Keratinocyte (primary cell): Measurements from ENCODE around the gene CNOT3. TPM values are rescaled to one million over a fixed set of nuclear protein-coding genes. Genes with fewer than 3 reads are reported as not detected.
A peak's percentile ranks its signal among the peaks of the same experiment; 100 is the strongest.

Experiments used
- DNase-seq: peaks from one replicate; pipeline ENCODE4 v3.0.0-alpha.2; 2011; ENCODE audit warnings: low read depth, missing footprints, low spot score
- FAIRE-seq: peaks from 2 replicates; lab custom pipeline; 2011; peaks lifted over from hg19 to GRCh38; lab: Jason Lieb, UNC
- H2AFZ ChIP-seq: 2 replicates; pipeline ENCODE4 v1.6.0; 2012; ENCODE audit warnings: low read length, control low read depth, inconsistent platforms; ENCODE audit not compliant: control insufficient read depth
- H3K27ac ChIP-seq: 2 replicates; pipeline ENCODE4 v1.5.1; 2011; ENCODE audit warnings: low read length; ENCODE audit not compliant: control insufficient read depth, insufficient read depth
- H3K27me3 ChIP-seq: 3 replicates; pipeline ENCODE4 v1.6.0; 2011; ENCODE audit warnings: low read length; ENCODE audit not compliant: control insufficient read depth, insufficient read depth; ENCODE audit errors: extremely low read depth
- H3K36me3 ChIP-seq, 2 experiments: 2 replicates in 1 of 2; 3 replicates in 1 of 2; pipeline ENCODE4 v1.5.1; 2011; ENCODE audit warnings: low read length in 2 of 2, mild to moderate bottlenecking in 1 of 2; ENCODE audit not compliant: control insufficient read depth in 2 of 2, insufficient read depth in 2 of 2; ENCODE audit errors: extremely low read depth in 1 of 2
- H3K4me1 ChIP-seq: 3 replicates; pipeline ENCODE4 v1.5.1; 2011; ENCODE audit warnings: low read length; ENCODE audit not compliant: control insufficient read depth, insufficient read depth; ENCODE audit errors: extremely low read depth
- H3K4me2 ChIP-seq: 3 replicates; pipeline ENCODE4 v1.6.0; 2011; ENCODE audit warnings: low read depth, low read length; ENCODE audit not compliant: control insufficient read depth, insufficient read depth; ENCODE audit errors: extremely low read depth
- H3K4me3 ChIP-seq, 3 experiments: fragments of 200-600 bp in 1 of 3; sonication (generic) in 1 of 3; 2 replicates in 2 of 3; 3 replicates in 1 of 3; pipeline ENCODE4 v1.5.1; 2011 to 2016; ENCODE audit warnings: low read length in 3 of 3, mild to moderate bottlenecking in 3 of 3, control low read depth in 2 of 3, inconsistent platforms in 1 of 3, low read depth in 1 of 3, mixed read lengths in 1 of 3, mixed run types in 1 of 3, moderate library complexity in 1 of 3; ENCODE audit not compliant: control insufficient read depth in 2 of 3, insufficient read depth in 2 of 3; ENCODE audit errors: extremely low read depth in 1 of 3
- H3K79me2 ChIP-seq: 2 replicates; pipeline ENCODE4 v1.6.0; 2012; ENCODE audit warnings: low read length; ENCODE audit not compliant: control insufficient read depth, insufficient read depth
- H3K9ac ChIP-seq: 3 replicates; pipeline ENCODE4 v1.6.0; 2011; ENCODE audit warnings: low read length; ENCODE audit not compliant: control insufficient read depth, insufficient read depth; ENCODE audit errors: extremely low read depth
- H3K9me1 ChIP-seq: 3 replicates; pipeline ENCODE4 v1.6.0; 2011; ENCODE audit warnings: low read length; ENCODE audit not compliant: control insufficient read depth, insufficient read depth; ENCODE audit errors: extremely low read depth
- H3K9me3 ChIP-seq: 2 replicates; pipeline ENCODE4 v1.5.1; 2012; ENCODE audit warnings: low read depth, low read length; ENCODE audit not compliant: control insufficient read depth
- H4K20me1 ChIP-seq: 3 replicates; pipeline ENCODE4 v1.6.0; 2011; ENCODE audit warnings: low read length; ENCODE audit not compliant: control insufficient read depth, insufficient read depth; ENCODE audit errors: extremely low read depth
- EZH2 ChIP-seq: IDR thresholded peaks from one replicate; pipeline ENCODE4 v1.6.1; 2012; ENCODE audit warnings: inconsistent platforms, mild to moderate bottlenecking, low read length, moderate library complexity
- dilution Hi-C: fragments of 300-500 bp; cut with MboI; formaldehyde crosslinking; loops from one replicate; pipeline ENCODE4 v1.7.0; 2020; ENCODE audit warnings: low sequenced_read_pairs; ENCODE audit not compliant: extremely low pct_ligation_motif_present
- polyA plus RNA-seq, 5 experiments: library from polyadenylated mRNA; depleted of rRNA in 3 of 5; stranded (reverse) in 3 of 5; stranded (forward) in 1 of 5; unstranded in 1 of 5; fragments of >200 nt; gene quantifications; 1 replicate in 1 of 5; 2 replicates in 3 of 5; 3 replicates in 1 of 5; pipeline versions ENCODE4 v1.2.1 to v1.2.3, GENCODE V29; 2011 to 2012; ENCODE audit warnings: missing spikeins in 2 of 5, low read depth in 1 of 5, low replicate concordance in 1 of 5
- TF ChIP-seq, protein P1 (sequence below), 3 experiments: IDR thresholded peaks in 1 of 3; conservative IDR thresholded peaks in 1 of 3; optimal IDR thresholded peaks in 1 of 3; 2 replicates in 2 of 3; 3 replicates in 1 of 3; pipeline versions ENCODE3 to v1.5.1; 2011; ENCODE audit warnings: low read length in 3 of 3, mild to moderate bottlenecking in 3 of 3, moderate library complexity in 2 of 3, control low read depth in 1 of 3, inconsistent platforms in 1 of 3; ENCODE audit not compliant: insufficient read depth in 2 of 3; ENCODE audit errors: extremely low read depth in 1 of 3

Gene CNOT3
- polyA plus RNA-seq, 1 donor (not counting 4 experiments of a cell fraction or from before 2014, with no cell fraction given), result 8.6 TPM

DNA sequence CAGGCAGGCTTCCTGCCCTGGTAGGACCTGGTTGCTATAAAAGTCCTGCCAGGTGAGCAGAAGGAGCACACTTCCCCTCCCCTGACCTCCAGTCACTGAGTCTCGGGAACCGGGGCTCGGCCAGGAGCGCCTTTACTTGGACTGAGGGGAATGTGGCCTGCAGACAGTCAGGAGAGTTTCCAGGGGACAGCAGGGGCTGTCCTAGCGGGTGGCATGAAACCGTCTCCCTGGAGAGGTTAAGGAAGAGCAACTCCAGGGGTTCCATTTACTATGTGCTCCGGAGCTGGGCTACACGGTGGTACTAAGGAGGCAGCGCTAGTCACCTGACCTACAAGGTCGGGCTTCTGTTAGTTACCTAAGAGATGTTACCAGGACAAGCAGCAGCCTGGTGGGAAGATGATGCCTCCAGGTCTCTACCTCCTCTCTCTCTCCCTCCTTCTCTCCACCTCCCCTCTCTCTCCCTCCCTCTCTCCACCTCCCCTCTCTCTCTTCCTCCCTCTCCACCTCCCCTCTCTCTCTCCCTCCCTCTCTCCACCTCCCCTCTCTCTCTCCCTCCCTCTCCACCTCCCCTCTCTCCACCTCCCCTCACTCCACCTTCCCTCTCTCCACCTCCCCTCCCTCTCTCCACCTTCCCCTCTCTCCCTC lies 4.1 kb upstream of the CNOT3 start:
- dilution Hi-C loops, result no loop called here
- Histone ChIP-seq H3K4me3 (no peak overlapping the region), H3K9ac (no peak overlapping the region), H4K20me1 (no peaks in the 10 kb centered on the region), H3K27me3 (no peaks in the 10 kb centered on the region), H3K9me3 (no peaks in the 10 kb centered on the region), H3K36me3 (peaks cover 9 to 14% of the 10 kb centered on the region in 2 experiments), H3K4me2 (no peak overlapping the region), H3K79me2 (peaks cover 5% of the 10 kb centered on the region), H3K27ac (no peak overlapping the region), H3K4me1 (peaks cover 15% of the 10 kb centered on the region), H3K9me1 (no peaks in the 10 kb centered on the region), H2AFZ (no peak overlapping the region)
- no peak for DNase-seq
- no peak for FAIRE-seq
- no peak for TF ChIP-seq EZH2
- TF ChIP-seq, protein P1, sequence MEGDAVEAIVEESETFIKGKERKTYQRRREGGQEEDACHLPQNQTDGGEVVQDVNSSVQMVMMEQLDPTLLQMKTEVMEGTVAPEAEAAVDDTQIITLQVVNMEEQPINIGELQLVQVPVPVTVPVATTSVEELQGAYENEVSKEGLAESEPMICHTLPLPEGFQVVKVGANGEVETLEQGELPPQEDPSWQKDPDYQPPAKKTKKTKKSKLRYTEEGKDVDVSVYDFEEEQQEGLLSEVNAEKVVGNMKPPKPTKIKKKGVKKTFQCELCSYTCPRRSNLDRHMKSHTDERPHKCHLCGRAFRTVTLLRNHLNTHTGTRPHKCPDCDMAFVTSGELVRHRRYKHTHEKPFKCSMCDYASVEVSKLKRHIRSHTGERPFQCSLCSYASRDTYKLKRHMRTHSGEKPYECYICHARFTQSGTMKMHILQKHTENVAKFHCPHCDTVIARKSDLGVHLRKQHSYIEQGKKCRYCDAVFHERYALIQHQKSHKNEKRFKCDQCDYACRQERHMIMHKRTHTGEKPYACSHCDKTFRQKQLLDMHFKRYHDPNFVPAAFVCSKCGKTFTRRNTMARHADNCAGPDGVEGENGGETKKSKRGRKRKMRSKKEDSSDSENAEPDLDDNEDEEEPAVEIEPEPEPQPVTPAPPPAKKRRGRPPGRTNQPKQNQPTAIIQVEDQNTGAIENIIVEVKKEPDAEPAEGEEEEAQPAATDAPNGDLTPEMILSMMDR (optimal IDR thresholded peaks at IDR 0.05 in 1 of 3, IDR thresholded peaks at IDR 0.05 in 1 of 3, conservative IDR thresholded peaks at IDR 0.05 in 1 of 3; ENCODE audit: extremely low read depth in 1 of 3, insufficient read depth in 2 of 3, low read length in 3 of 3), result no peak

GRCh38 chr19:54133957-54134590 lies 3.5 kb upstream of the CNOT3 start:
- peaks cover 21% of the 10 kb centered on the region for H3K4me1 ChIP-seq
- peaks cover 12% of the 10 kb centered on the region for H3K79me2 ChIP-seq
- no peak overlapping the region for H2AFZ ChIP-seq
- H3K9me1 ChIP-seq, result no peaks in the 10 kb centered on the region
- no peaks in the 10 kb centered on the region for H3K9me3 ChIP-seq
- TF ChIP-seq EZH2, result no peak
- TF ChIP-seq, protein P1 (optimal IDR thresholded peaks at IDR 0.05 in 1 of 3, IDR thresholded peaks at IDR 0.05 in 1 of 3, conservative IDR thresholded peaks at IDR 0.05 in 1 of 3; ENCODE audit: extremely low read depth in 1 of 3, insufficient read depth in 2 of 3, low read length in 3 of 3), result no peak
- no peaks in the 10 kb centered on the region for H4K20me1 ChIP-seq
- DNase-seq, result no peak
- peaks cover 3 to 13% of the 10 kb centered on the region in 2 experiments for H3K36me3 ChIP-seq
- peak overlapping the region; percentile 30 for H3K9ac ChIP-seq
- peak overlapping the region; percentile 64 for H3K4me2 ChIP-seq
- H3K4me3 ChIP-seq, result no peak overlapping the region
- peak overlapping the region; percentile 61 for H3K27ac ChIP-seq
- H3K27me3 ChIP-seq, result no peaks in the 10 kb centered on the region
- no peak for FAIRE-seq
- dilution Hi-C loops, result no loop called here
